IMR-90 (cell line): ENCODE results near the gene RNU6-9. TPM values are rescaled to one million over a fixed set of nuclear protein-coding genes. Genes with fewer than 3 reads are reported as not detected.
A peak's percentile ranks its signal among the peaks of the same experiment; 100 is the strongest.

Experiments used
- ATAC-seq: fragments of 200-7000 bp; cut with Tn5 transposase; 2 replicates; pipeline ENCODE4 v1.9.1; 2020; ENCODE audit warnings: low read depth, mild to moderate bottlenecking, moderate library complexity
- BruUV-seq: library from RNA; stranded (reverse); fragments of 400-500 nt; replicated peaks from 2 replicates; lab custom pipeline; 2021; lab: Mats Ljungman, UMichigan
- CTCF ChIA-PET: fragments of 300-600 bp; formaldehyde crosslinking; extraction: SDS; loops from one replicate; lab custom pipeline; 2021; ENCODE audit warnings: antibody characterized with exemption; lab: Yijun Ruan, JAX
- POLR2A ChIA-PET: fragments of 300-600 bp; sonication (Branson Sonifier 250); formaldehyde crosslinking; loops from one replicate; lab custom pipeline; 2022; ENCODE audit warnings: antibody characterized with exemption; ENCODE audit not compliant: unreplicated experiment; lab: Charles Lee
- DNase-seq: peaks from one replicate; pipeline ENCODE4 v3.0.0; 2013
- H2AFZ ChIP-seq: replicated peaks from 2 replicates; pipeline ENCODE3; 2013; ENCODE audit warnings: low read length, mild to moderate bottlenecking; ENCODE audit not compliant: poor library complexity
- H2AK5ac ChIP-seq: 2 replicates; pipeline ENCODE4 v1.6.1; 2013; ENCODE audit warnings: low read depth, low read length, inconsistent platforms
- H2AK9ac ChIP-seq: replicated peaks from 2 replicates; pipeline ENCODE3; 2013; ENCODE audit warnings: mild to moderate bottlenecking, low read depth, low read length, moderate library complexity; ENCODE audit not compliant: poor library complexity
- H2BK120ac ChIP-seq: 2 replicates; pipeline ENCODE4 v1.6.1; 2013; ENCODE audit warnings: low read depth, low read length, inconsistent platforms
- H2BK15ac ChIP-seq: 3 replicates; pipeline ENCODE4 v1.6.1; 2013; ENCODE audit warnings: low read depth, low read length, inconsistent platforms
- H2BK20ac ChIP-seq: 2 replicates; pipeline ENCODE4 v1.6.1; 2013; ENCODE audit warnings: low read depth, mild to moderate bottlenecking, inconsistent platforms, low read length, moderate library complexity
- H2BK5ac ChIP-seq: 2 replicates; pipeline ENCODE4 v1.6.1; 2013; ENCODE audit warnings: mild to moderate bottlenecking, low read depth, low read length, inconsistent platforms; ENCODE audit not compliant: poor library complexity, severe bottlenecking
- H3K14ac ChIP-seq: replicated peaks from 2 replicates; pipeline ENCODE4 v1.6.1; 2013; ENCODE audit warnings: low read depth, low read length, inconsistent platforms
- H3K18ac ChIP-seq: 2 replicates; pipeline ENCODE4 v1.6.1; 2013; ENCODE audit warnings: low read depth, low read length, control low read depth
- H3K23ac ChIP-seq: 2 replicates; pipeline ENCODE4 v1.6.1; 2013; ENCODE audit warnings: low read depth, low read length, inconsistent platforms
- H3K27ac ChIP-seq: 2 replicates; pipeline ENCODE4 v1.5.1; 2013; ENCODE audit warnings: mild to moderate bottlenecking, control low read depth, low read length; ENCODE audit not compliant: insufficient read depth
- H3K27me3 ChIP-seq: 2 replicates; pipeline ENCODE4 v1.6.1; 2013; ENCODE audit warnings: low read length; ENCODE audit not compliant: control insufficient read depth, insufficient read depth
- H3K36me3 ChIP-seq: 2 replicates; pipeline ENCODE4 v1.6.1; 2013; ENCODE audit warnings: low read length, mixed read lengths; ENCODE audit not compliant: control insufficient read depth, insufficient read depth
- H3K4ac ChIP-seq: 2 replicates; pipeline ENCODE4 v1.6.1; 2013; ENCODE audit warnings: low read depth, low read length, inconsistent platforms
- H3K4me1 ChIP-seq: 2 replicates; pipeline ENCODE4 v1.6.1; 2013; ENCODE audit warnings: low read length, mixed read lengths; ENCODE audit not compliant: control insufficient read depth, insufficient read depth
- H3K4me2 ChIP-seq: 2 replicates; pipeline ENCODE4 v1.6.1; 2013; ENCODE audit warnings: low read depth, mild to moderate bottlenecking, control low read depth, low read length, moderate library complexity
- H3K4me3 ChIP-seq: 2 replicates; pipeline ENCODE4 v1.5.1; 2013; ENCODE audit warnings: low read depth, mild to moderate bottlenecking, control low read depth, low read length, moderate library complexity; ENCODE audit not compliant: insufficient read depth
- H3K56ac ChIP-seq: 2 replicates; pipeline ENCODE4 v1.6.1; 2013; ENCODE audit warnings: low read length, inconsistent platforms; ENCODE audit not compliant: insufficient read depth; ENCODE audit errors: extremely low read depth
- H3K79me1 ChIP-seq, 2 experiments: 2 replicates each; pipeline ENCODE4 v1.6.1; 2013; ENCODE audit warnings: low read length in 2 of 2, inconsistent platforms in 1 of 2, low read depth in 1 of 2
- H3K9ac ChIP-seq: 2 replicates; pipeline ENCODE4 v1.6.1; 2013; ENCODE audit warnings: low read depth, low read length, control low read depth
- H3K9me1 ChIP-seq: 2 replicates; pipeline ENCODE4 v1.6.1; 2013; ENCODE audit warnings: low read length, inconsistent platforms; ENCODE audit not compliant: insufficient read depth
- H3K9me3 ChIP-seq: 2 replicates; pipeline ENCODE4 v1.6.1; 2013; ENCODE audit warnings: low read length; ENCODE audit not compliant: control insufficient read depth, insufficient read depth
- H4K20me1 ChIP-seq: 2 replicates; pipeline ENCODE4 v1.6.1; 2013; ENCODE audit warnings: low read length, inconsistent platforms; ENCODE audit not compliant: insufficient read depth
- H4K5ac ChIP-seq: 2 replicates; pipeline ENCODE4 v1.6.1; 2013; ENCODE audit warnings: mild to moderate bottlenecking, low read depth, low read length, control low read depth
- H4K8ac ChIP-seq, 2 experiments: 2 replicates each; pipeline ENCODE4 v1.6.1; 2013; ENCODE audit warnings: low read depth in 2 of 2, low read length in 2 of 2, control low read depth in 1 of 2, inconsistent platforms in 1 of 2
- H4K91ac ChIP-seq: 2 replicates; pipeline ENCODE4 v1.6.1; 2013; ENCODE audit warnings: low read depth, low read length, inconsistent platforms; ENCODE audit not compliant: insufficient read depth
- BHLHE40 ChIP-seq: fragments of 150-350 bp; IDR thresholded peaks from 2 replicates; pipeline ENCODE4 v1.6.1; 2016; ENCODE audit warnings: mild to moderate bottlenecking, low read depth, low read length
- CEBPB ChIP-seq: IDR thresholded peaks from 2 replicates; pipeline ENCODE4 v1.6.1; 2012; ENCODE audit warnings: low read depth, low read length, improper control_type of control experiment
- CHD1 ChIP-seq: IDR thresholded peaks from 2 replicates; pipeline ENCODE4 v1.6.1; 2012; ENCODE audit warnings: low read depth, low read length, improper control_type of control experiment
- ELK1 ChIP-seq: fragments of 150-350 bp; IDR thresholded peaks from 2 replicates; pipeline ENCODE4 v1.6.1; 2016; ENCODE audit warnings: low read depth, mild to moderate bottlenecking, low read length, moderate library complexity, borderline replicate concordance
- FOS ChIP-seq: fragments of 150-350 bp; IDR thresholded peaks from 2 replicates; pipeline ENCODE4 v1.6.1; 2016; ENCODE audit warnings: low read depth, low read length
- MAFK ChIP-seq: IDR thresholded peaks from 2 replicates; pipeline ENCODE4 v1.6.1; 2012; ENCODE audit warnings: low read depth, low read length, improper control_type of control experiment
- MAZ ChIP-seq: IDR thresholded peaks from 2 replicates; pipeline ENCODE4 v1.6.1; 2012; ENCODE audit warnings: low read depth, mild to moderate bottlenecking, low read length, improper control_type of control experiment, moderate library complexity, borderline replicate concordance
- MXI1 ChIP-seq: IDR thresholded peaks from 2 replicates; pipeline ENCODE4 v1.6.1; 2012; ENCODE audit warnings: low read depth, mild to moderate bottlenecking, low read length, moderate library complexity, borderline replicate concordance
- NFE2L2 ChIP-seq: fragments of 150-350 bp; IDR thresholded peaks from 2 replicates; pipeline ENCODE4 v1.6.1; 2016; ENCODE audit warnings: low read depth, mild to moderate bottlenecking, low read length
- POLR2A ChIP-seq: IDR thresholded peaks from 2 replicates; pipeline ENCODE4 v1.6.1; 2012; ENCODE audit warnings: mild to moderate bottlenecking, low read depth, low read length
- RCOR1 ChIP-seq: IDR thresholded peaks from 2 replicates; pipeline ENCODE4 v1.6.1; 2012; ENCODE audit warnings: mild to moderate bottlenecking, low read length, improper control_type of control experiment; ENCODE audit not compliant: insufficient replicate concordance
- RFX5 ChIP-seq: IDR thresholded peaks from 2 replicates; pipeline ENCODE4 v1.8.0; 2012; ENCODE audit warnings: low read depth, mild to moderate bottlenecking, low read length, moderate library complexity
- SMC3 ChIP-seq: fragments of 150-350 bp; IDR thresholded peaks from 2 replicates; pipeline ENCODE4 v1.6.1; 2016; ENCODE audit warnings: low read depth, mild to moderate bottlenecking, antibody characterized with exemption, low read length, moderate library complexity
- USF2 ChIP-seq: fragments of 150-350 bp; IDR thresholded peaks from 2 replicates; pipeline ENCODE4 v1.6.1; 2017; ENCODE audit warnings: mild to moderate bottlenecking, antibody characterized with exemption, low read length, low read depth
- WGBS, 2 experiments: methylation state at CpG; one replicate each; pipeline versions ENCODE4 v1.1.5 to v1.1.7; 2013; ENCODE audit warnings: missing lambda C conversion rate in 2 of 2; ENCODE audit not compliant: insufficient read length in 1 of 2; ENCODE audit errors: extremely low coverage in 2 of 2; 5-methylcytosine and 5-hydroxymethylcytosine counted together
- dilution Hi-C: fragments of 300-500 bp; cut with HindIII; formaldehyde crosslinking; loops from one replicate; pipeline ENCODE4 v1.14.3; 2018; ENCODE audit warnings: low sequenced_read_pairs; ENCODE audit not compliant: unreplicated experiment
- in situ Hi-C: fragments of 300-500 bp; cut with MboI; formaldehyde crosslinking; loops from 3 replicates; pipeline ENCODE4 v1.14.3; 2019; ENCODE audit warnings: low sequenced_read_pairs, inconsistent platforms, mixed read lengths
- intact Hi-C: fragments of 100-400 bp; cut with micrococcal nuclease; formaldehyde crosslinking; loops from 2 replicates; pipeline ENCODE4 v1.10.0; 2022
- polyA plus RNA-seq, 3 experiments: library from polyadenylated mRNA; depleted of rRNA; stranded (reverse); fragments of >200 nt; gene quantifications; 2 replicates each; pipeline ENCODE4 v1.2.3, GENCODE V29; 2012; ENCODE audit warnings: low replicate concordance in 1 of 3
- total RNA-seq: library from RNA; depleted of rRNA; stranded (reverse); fragments of >200 nt; gene quantifications from 2 replicates; pipeline ENCODE4 v1.2.3, GENCODE V29; 2012

RNU6-9 gene
- total and polyA plus RNA-seq, 2 of the 4 experiments (the other 2 are of a cell fraction): not detected

GRCh38 chr19:888581-889385, 4.5 kb upstream of the RNU6-9 start:
- H3K9me1 ChIP-seq: no peaks in the 10 kb centered on the region
- BruUV-seq: no TSS peak
- H3K9me3 ChIP-seq: no peaks in the 10 kb centered on the region
- H2BK15ac ChIP-seq: no peak overlapping the region
- H3K36me3 ChIP-seq: peaks cover 55% of the 10 kb centered on the region
- no peak overlapping the region for H2BK120ac ChIP-seq
- DNase-seq (no peak), ATAC-seq (no peak)
- no peak overlapping the region for H2BK20ac ChIP-seq
- no peak overlapping the region for H3K27ac ChIP-seq
- H4K20me1 ChIP-seq: peaks cover 6% of the 10 kb centered on the region
- intact Hi-C loops (no loop called here), in situ Hi-C loops (no loop called here), dilution Hi-C loops (no loop called here)
- no peaks in the 10 kb centered on the region for H3K4me1 ChIP-seq
- peaks cover 13 to 39% of the 10 kb centered on the region in 2 experiments; a peak in 3 of 4 replicates for H3K79me1 ChIP-seq
- H3K4ac ChIP-seq: no peak overlapping the region
- no peak overlapping the region for H3K4me2 ChIP-seq
- H2BK5ac ChIP-seq: no peak overlapping the region
- H3K9ac ChIP-seq: no peak overlapping the region
- H2AK9ac ChIP-seq: peak overlapping the region; percentile 42
- H3K18ac ChIP-seq: no peak overlapping the region
- no peak overlapping the region for H4K91ac ChIP-seq
- H4K5ac ChIP-seq: no peak overlapping the region
- WGBS, 2 experiments: 95% methylated on average over 12 of the region's 30 CpGs; no CpG with 5 or more reads in 1 of the 2 experiments
- no peak overlapping the region for H2AK5ac ChIP-seq
- no peak overlapping the region for H2AFZ ChIP-seq
- no peaks in the 10 kb centered on the region for H3K27me3 ChIP-seq
- no peak overlapping the region for H3K23ac ChIP-seq
- ChIA-PET POLR2A (interaction anchor here (0.6 kb wide), 1 partner anchor 33 kb away, joined by 3 read pairs; no protein-coding TSS in a partner anchor), CTCF (no interaction called here)
- H4K8ac ChIP-seq: no peak overlapping the region
- H3K56ac ChIP-seq: no peak overlapping the region
- no peak overlapping the region for H3K4me3 ChIP-seq
- TF ChIP-seq RCOR1 (no peak), MAZ (no peak), CHD1 (no peak), RFX5 (no peak), ELK1 (no peak), POLR2A (no peak), NFE2L2 (no peak), BHLHE40 (no peak), CEBPB (no peak), MAFK (no peak), FOS (no peak), SMC3 (no peak), MXI1 (no peak), USF2 (no peak)
- no peak overlapping the region for H3K14ac ChIP-seq
